ENCODE results near the gene ATPAF2. TPM values are rescaled to one million over a fixed set of nuclear protein-coding genes. Genes with fewer than 3 reads are reported as not detected.

Gene ATPAF2
- total RNA-seq, 1 experiment from 2014 or later: 44.5 TPM

GRCh38 chr17:18011286-18011685 is 27.7 kb downstream of the ATPAF2 start:
- Histone ChIP-seq H3K9me3 (ENCODE audit: insufficient read depth, low read depth) (no peaks in the 10 kb centered on the region), H2AFZ (no peak overlapping the region), H3K4me2 (no peak overlapping the region), H3F3A (ENCODE audit: insufficient read depth, low read depth) (peaks cover 23% of the 10 kb centered on the region), H3K9me2 (ENCODE audit: insufficient read depth) (no peaks in the 10 kb centered on the region), H3K27me3 (ENCODE audit: insufficient read depth, low read depth) (no peaks in the 10 kb centered on the region), H3K4me3 (no peak overlapping the region), H3K27ac (no peak overlapping the region), H4K20me1 (ENCODE audit: insufficient read depth) (no peaks in the 10 kb centered on the region), H3K36me3 (ENCODE audit: low read depth) (no peaks in the 10 kb centered on the region), H3K4me1 (replicated peaks; ENCODE audit: insufficient read depth) (peaks cover 28% of the 10 kb centered on the region), H3K79me2 (ENCODE audit: low read depth) (no peaks in the 10 kb centered on the region)
- BruUV-seq (replicated peaks): no TSS peak
- DNase-seq: no peak
- intact Hi-C loops (cut with micrococcal nuclease; ENCODE audit: unreplicated experiment): no loop called here
- no peak for TF ChIP-seq CTCF (conservative IDR thresholded peaks at IDR 0.05)
- no peak for TF ChIP-seq EZH2 (IDR thresholded peaks at IDR 0.05; ENCODE audit: low read depth)
- ChIA-PET CTCF (no interaction called here), POLR2A (ENCODE audit: unreplicated experiment) (interaction anchor here (0.6 kb wide), 1 partner anchor 845 kb away, joined by 3 read pairs; no protein-coding TSS in a partner anchor)

- no peak for DNase-seq
- intact Hi-C loops (cut with micrococcal nuclease; ENCODE audit: unreplicated experiment): loop anchor here (2.0 kb wide), 2 partner anchors 19 to 51 kb away; no protein-coding TSS in a partner anchor
- Histone ChIP-seq H2AFZ (no peak overlapping the region), H3K4me1 (replicated peaks; ENCODE audit: insufficient read depth) (peaks cover 43% of the 10 kb centered on the region), H3K4me3 (no peak overlapping the region), H3K4me2 (peak overlapping the region; percentile 18; the same call in 1 of the 2 replicates), H3K9me3 (ENCODE audit: insufficient read depth, low read depth) (no peaks in the 10 kb centered on the region), H3F3A (ENCODE audit: insufficient read depth, low read depth) (peaks cover 38% of the 10 kb centered on the region), H3K9me2 (ENCODE audit: insufficient read depth) (no peaks in the 10 kb centered on the region), H3K79me2 (ENCODE audit: low read depth) (no peaks in the 10 kb centered on the region), H3K27ac (peak overlapping the region; percentile 78), H3K36me3 (ENCODE audit: low read depth) (no peaks in the 10 kb centered on the region), H3K27me3 (ENCODE audit: insufficient read depth, low read depth) (no peaks in the 10 kb centered on the region), H4K20me1 (ENCODE audit: insufficient read depth) (no peaks in the 10 kb centered on the region)
- ChIA-PET POLR2A (ENCODE audit: unreplicated experiment) (no interaction called here), CTCF (interaction anchor here (0.6 kb wide), 1 partner anchor 21 kb away, joined by 4 read pairs; no protein-coding TSS in a partner anchor)
- no peak for TF ChIP-seq EZH2 (IDR thresholded peaks at IDR 0.05; ENCODE audit: low read depth)
- TF ChIP-seq CTCF (conservative IDR thresholded peaks at IDR 0.05): no peak
- BruUV-seq (replicated peaks): no TSS peak
These were observed 29.2 kb downstream of the ATPAF2 start for GRCh38 chr17:18009609-18010420.

GRCh38 chr17:18008496-18009268 is 30.3 kb downstream of the ATPAF2 start:
- H3K27ac ChIP-seq: peak overlapping the region; percentile 78
- POLR2A ChIA-PET (ENCODE audit: unreplicated experiment): interaction anchor here (0.8 kb wide), 1 partner anchor 73 kb away, joined by 8 read pairs; no protein-coding TSS in a partner anchor
- TF ChIP-seq CTCF (conservative IDR thresholded peaks at IDR 0.05) (no peak), EZH2 (IDR thresholded peaks at IDR 0.05; ENCODE audit: low read depth) (no peak)
- H3K9me2 ChIP-seq (ENCODE audit: insufficient read depth): no peaks in the 10 kb centered on the region
- CTCF ChIA-PET: interaction anchor here (1.3 kb wide), 1 partner anchor 25 kb away, joined by 3 read pairs; no protein-coding TSS in a partner anchor
- intact Hi-C loops (cut with micrococcal nuclease; ENCODE audit: unreplicated experiment): loop anchor here (2.0 kb wide), 2 partner anchors 18 to 50 kb away; no protein-coding TSS in a partner anchor
- no peaks in the 10 kb centered on the region for H3K79me2 ChIP-seq (ENCODE audit: low read depth)
- peaks cover 54% of the 10 kb centered on the region for H3K4me1 ChIP-seq (replicated peaks; ENCODE audit: insufficient read depth)
- H2AFZ ChIP-seq: no peak overlapping the region
- no peak overlapping the region for H3K4me3 ChIP-seq
- BruUV-seq (replicated peaks): TSS peak; percentile 14
- no peaks in the 10 kb centered on the region for H3K36me3 ChIP-seq (ENCODE audit: low read depth)
- peak; percentile 77 to 94 for DNase-seq
- peaks cover 39% of the 10 kb centered on the region for H3F3A ChIP-seq (ENCODE audit: insufficient read depth, low read depth)
- H3K9me3 ChIP-seq (ENCODE audit: insufficient read depth, low read depth): no peaks in the 10 kb centered on the region
- no peaks in the 10 kb centered on the region for H3K27me3 ChIP-seq (ENCODE audit: insufficient read depth, low read depth)
- H3K4me2 ChIP-seq: peak overlapping the region; percentile 58
- H4K20me1 ChIP-seq (ENCODE audit: insufficient read depth): no peaks in the 10 kb centered on the region

Measured in PC-9 (cell line).